ENCODE data around the gene MINDY1.

MINDY1 gene

DNA sequence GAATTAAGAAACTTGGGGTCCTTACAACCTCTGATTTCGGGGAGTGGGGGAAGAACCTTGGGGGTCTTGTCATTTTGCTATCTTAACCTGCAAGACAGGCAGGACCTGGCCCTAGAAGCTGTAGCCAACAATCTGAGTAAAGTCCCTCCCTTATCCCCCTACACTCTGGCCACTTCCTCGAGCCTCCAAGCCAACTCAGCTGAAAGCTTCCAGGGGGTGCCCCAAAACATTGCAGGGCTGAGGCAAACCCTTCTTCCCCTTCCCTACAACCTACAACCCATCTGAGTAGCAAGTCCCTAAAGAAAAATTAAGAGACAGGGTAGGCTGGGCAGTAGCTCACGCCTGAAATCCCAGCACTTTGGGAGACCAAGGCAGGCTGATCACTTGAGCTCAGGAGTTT, 37.1 kb downstream of the MINDY1 start:
- in situ Hi-C loops (cut with HindIII; ENCODE audit: low sequenced_read_pairs), result no loop called here

- in situ Hi-C loops (cut with HindIII; ENCODE audit: low sequenced_read_pairs), result no loop called here
These were observed 38.2 kb downstream of the MINDY1 start for GRCh38 chr1:150968491-150968890.

DNA sequence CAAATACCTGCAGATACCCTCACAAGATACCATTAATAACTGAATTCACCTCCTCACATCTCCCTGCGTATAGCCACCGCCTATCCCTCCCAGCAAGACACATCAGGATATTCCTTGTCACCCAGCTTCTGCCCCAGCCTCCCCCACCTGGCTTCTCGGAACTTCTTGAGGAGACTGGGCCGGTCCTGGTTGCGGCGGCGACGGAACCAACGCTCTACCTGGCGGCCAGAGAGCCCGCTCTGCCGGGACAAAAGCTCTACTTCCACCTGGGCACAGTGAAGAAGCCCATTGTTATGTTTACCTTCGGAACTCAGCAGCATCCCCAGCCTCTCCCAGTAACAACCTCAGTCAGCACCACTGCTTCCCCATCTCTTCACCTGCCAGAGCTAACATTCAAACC, 38.8 kb downstream of the MINDY1 start:
- in situ Hi-C loops (cut with HindIII; ENCODE audit: low sequenced_read_pairs), result no loop called here

- in situ Hi-C loops (cut with HindIII; ENCODE audit: low sequenced_read_pairs), result no loop called here
These were observed 40.7 kb downstream of the MINDY1 start for GRCh38 chr1:150966011-150966410.

DNA sequence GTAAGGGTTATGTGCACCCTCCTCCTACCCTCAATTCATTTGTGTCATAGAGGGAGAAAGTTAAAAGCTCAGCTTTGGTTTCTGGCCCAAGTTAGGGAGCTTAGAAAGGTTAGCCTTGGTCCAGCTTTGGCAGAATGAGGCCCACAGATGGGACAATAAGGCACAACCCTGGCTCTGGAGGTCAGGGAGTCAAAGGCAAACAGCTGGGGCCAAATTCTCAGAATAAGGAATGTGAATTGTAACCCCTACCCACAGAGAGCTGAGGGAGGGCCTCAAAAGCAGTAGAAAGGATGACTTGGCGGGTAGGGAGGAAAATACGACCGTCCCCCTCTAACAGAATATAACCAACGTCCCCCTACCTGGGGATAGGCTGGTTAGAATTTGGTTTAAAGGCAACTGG, 41.1 kb downstream of the MINDY1 start:
- in situ Hi-C loops (cut with HindIII; ENCODE audit: low sequenced_read_pairs), result no loop called here

- in situ Hi-C loops (cut with HindIII; ENCODE audit: low sequenced_read_pairs), result no loop called here
These were observed 42.6 kb downstream of the MINDY1 start for GRCh38 chr1:150964164-150964489.

DNA sequence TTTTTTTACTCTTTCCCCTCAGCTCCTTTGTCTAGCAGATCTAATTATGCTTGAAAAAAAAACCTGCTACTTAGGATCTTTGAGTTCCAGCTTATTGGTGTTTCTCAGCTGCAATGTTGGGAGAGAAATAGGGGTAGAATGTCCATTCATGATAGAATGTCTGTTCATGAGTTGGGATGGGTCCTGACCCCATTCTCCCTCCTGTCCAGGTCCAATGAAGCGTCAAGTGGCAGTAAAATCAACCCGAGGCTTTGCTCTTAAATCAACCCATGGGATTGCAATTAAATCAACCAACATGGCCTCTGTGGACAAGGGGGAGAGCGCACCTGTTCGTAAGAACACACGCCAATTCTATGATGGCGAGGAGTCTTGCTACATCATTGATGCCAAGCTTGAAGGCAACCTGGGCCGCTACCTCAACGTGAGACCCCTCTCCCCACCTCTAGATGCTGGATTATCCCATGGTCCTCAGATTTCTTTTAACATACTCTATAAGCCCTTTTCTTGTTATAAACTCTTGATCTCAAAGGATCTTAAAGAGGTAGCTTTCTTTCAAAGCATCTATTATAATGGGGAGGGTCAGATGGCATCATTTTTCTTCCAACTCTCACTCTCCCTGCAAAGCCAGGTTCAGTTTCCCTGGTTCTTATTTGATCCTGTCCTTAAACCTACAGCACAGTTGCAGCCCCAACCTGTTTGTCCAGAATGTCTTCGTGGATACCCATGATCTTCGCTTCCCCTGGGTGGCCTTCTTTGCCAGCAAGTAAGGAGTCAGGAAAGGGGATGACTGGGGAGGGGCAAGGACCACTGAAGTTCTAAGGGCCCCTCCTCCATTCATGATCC, 43.2 kb downstream of the MINDY1 start:
- in situ Hi-C loops (cut with HindIII; ENCODE audit: low sequenced_read_pairs), result no loop called here

DNA sequence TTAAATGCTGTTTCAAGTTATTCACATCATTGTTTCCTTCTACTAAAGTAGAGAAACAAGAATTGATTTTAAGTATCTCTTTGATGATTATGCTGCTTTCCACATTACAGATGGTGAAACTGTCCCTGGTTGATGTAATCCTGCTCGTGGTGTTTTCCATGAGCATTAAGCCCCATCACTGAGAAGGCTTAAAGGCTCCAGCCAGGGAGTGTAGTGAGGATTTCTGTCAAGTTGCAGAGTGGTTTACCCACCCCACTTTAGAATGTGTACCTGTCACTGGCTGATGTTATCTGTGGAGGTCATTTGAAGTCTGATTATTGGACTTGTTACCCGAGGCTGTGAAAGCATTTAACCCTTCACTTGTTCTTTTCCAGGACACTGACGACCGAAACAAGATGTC, 44.9 kb downstream of the MINDY1 start:
- in situ Hi-C loops (cut with HindIII; ENCODE audit: low sequenced_read_pairs), result no loop called here

DNA sequence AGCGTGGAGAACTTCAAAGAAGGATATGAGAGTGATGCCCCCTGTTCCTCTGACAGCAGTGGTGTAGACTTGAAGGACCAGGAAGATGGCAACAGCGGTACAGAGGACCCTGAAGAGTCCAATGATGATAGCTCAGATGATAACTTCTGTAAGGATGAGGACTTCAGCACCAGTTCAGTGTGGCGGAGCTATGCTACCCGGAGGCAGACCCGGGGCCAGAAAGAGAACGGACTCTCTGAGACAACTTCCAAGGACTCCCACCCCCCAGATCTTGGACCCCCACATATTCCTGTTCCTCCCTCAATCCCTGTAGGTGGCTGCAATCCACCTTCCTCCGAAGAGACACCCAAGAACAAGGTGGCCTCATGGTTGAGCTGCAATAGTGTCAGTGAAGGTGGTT, 46.1 kb downstream of the MINDY1 start:
- in situ Hi-C loops (cut with HindIII; ENCODE audit: low sequenced_read_pairs), result no loop called here

DNA sequence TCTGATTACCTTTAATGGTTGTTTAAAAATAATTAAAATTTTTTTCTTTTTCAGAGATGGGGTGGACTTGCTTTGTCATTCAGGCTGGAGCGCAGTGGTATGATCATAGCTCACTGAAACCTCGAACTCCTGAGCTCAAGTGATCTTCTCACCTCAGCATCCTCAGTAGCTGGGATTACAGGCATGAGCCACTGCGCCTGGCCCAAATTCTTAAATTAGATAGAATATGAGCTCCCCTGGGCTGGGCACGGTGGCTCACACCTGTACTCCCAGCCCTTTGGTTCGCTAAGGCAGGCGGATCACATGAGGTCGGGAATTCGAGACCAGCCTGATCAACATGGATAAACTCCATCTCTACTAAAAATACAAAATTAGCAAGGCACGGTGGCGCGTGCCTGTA, 49.0 kb downstream of the MINDY1 start:
- in situ Hi-C loops (cut with HindIII; ENCODE audit: low sequenced_read_pairs), result no loop called here

GRCh38 chr1:150955280-150955679, 51.4 kb downstream of the MINDY1 start:
- in situ Hi-C loops (cut with HindIII; ENCODE audit: low sequenced_read_pairs), result no loop called here

- in situ Hi-C loops (cut with HindIII; ENCODE audit: low sequenced_read_pairs), result no loop called here
These were observed 52.0 kb downstream of the MINDY1 start for GRCh38 chr1:150954708-150955107.

Data from endothelial cell of hepatic sinusoid (primary cell).